Activated CD4-positive, alpha-beta T cell treated with anti-CD3 and anti-CD28 coated beads for 48 hours (primary cell): ENCODE data around the gene NAXD.
"Not testable (repeated sequence)": the region's sequence is repeated elsewhere in the genome, so short reads cannot be mapped to it uniquely, and the experiment has no call there.

ENCODE experiments used
- DNase-seq: peaks from one replicate; pipeline ENCODE4 v3.0.0-alpha.2; 2020

The NAXD gene

DNA sequence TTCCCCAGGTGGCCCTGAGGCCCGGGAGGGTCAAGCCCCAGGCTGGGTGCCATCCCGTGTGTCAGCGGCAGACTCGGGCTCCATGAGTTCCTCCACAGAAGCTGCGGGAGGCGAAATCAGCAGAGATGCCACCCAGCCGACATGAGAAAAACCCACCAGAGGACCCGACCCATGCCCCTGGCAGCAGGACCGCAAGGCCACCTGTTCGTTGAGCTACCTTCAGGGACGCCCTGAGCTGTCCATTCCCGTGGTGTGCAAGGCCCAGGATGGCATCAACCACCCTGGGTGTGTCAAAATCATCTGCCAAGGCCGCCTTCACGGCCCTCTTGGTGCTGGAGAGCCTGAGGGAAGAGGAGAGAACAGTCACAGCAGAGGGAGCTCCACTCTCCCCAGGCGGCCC, 30.4 kb downstream of the NAXD start:
- no peak for DNase-seq

DNA sequence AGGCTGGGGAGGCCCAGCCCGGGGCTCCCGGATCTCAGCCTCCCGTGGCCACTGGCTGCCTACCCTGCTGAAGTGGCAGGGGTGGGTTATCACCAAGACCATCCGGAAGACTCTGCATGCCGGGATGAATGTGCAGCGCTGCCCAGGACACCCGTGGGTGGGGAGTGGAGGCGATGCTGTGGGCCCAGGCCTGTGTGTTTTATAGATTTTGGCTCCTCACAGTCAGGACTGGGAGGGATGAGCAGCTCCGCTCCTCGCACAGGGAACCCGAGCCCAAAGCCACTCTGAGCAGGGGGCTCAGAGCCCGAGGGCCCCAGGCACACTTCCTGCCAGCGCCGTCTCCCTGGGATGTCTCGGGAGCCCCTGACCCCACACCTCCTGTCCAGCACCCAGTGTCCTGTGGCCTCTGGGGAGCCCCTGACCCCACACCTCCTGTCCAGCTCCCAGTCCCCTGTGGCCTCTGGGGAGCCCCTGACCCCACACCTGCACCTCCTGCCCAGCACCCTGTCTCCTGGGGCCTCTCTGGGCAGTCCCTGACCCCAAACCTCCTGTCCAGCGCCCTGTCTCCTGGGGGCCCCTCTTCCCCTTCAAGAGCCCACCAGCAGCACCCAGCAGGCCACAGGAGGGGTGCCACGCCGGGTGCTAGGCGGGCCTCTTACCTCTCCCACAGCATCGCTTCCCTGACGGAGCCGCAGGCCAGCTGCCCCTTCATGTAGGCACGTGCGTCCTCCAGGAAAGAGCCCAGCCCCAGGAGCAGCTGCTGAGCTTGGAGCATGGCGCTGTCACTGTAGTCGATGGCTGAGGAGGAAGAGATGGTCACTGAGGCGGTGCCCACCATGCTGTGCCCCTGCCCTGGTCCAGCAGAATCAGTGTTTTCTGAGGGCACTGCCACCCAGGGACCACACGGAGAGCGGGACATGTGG, 31.4 kb downstream of the NAXD start:
- DNase-seq = no peak

- no peak for DNase-seq
Measured at GRCh38 chr13:110647365-110647737, 32.0 kb downstream of the NAXD start.

GRCh38 chr13:110648146-110648819, 32.9 kb downstream of the NAXD start:
- DNase-seq = no peak

- DNase-seq = no peak
Measured at GRCh38 chr13:110648848-110649421, 33.6 kb downstream of the NAXD start.

DNA sequence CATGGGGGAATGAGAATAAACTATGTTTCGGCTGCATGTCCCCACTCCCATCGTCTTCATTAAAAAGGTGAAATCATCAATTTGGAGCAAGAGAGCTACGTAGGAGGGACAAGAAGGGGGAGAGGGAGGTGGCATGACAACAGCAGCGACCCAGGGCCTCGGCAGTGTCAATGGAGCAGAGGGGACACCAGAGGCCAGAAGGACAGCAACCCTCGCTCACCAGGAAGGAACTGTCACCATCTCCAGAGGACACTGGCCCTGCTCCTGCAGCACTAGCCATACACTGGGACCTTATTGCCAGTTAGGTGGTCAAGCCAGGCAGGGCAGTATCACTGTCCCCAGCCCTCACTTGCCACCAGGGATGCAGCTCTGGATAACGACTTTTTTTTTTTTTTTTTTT, 34.2 kb downstream of the NAXD start:
- DNase-seq = no peak

DNA sequence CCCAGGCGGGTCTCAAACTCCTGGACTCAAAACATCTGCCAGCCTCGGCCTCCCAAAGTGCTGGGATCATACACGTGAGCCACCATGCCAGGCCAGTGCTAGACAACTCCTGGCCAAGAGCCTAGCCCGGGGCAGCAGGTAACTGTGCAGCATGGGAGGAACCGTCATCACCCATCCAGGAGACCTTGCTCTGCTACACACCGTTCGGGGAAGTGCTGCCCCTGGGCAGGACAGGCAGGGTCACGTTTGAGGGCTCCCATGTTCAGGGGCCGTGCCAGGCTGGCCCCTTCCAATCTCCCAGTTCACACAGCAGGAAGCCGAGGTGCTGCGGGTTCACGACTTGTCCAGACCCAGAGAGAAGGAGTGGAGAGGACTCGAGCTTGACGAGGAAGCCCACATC, 35.1 kb downstream of the NAXD start:
- no peak for DNase-seq

DNA sequence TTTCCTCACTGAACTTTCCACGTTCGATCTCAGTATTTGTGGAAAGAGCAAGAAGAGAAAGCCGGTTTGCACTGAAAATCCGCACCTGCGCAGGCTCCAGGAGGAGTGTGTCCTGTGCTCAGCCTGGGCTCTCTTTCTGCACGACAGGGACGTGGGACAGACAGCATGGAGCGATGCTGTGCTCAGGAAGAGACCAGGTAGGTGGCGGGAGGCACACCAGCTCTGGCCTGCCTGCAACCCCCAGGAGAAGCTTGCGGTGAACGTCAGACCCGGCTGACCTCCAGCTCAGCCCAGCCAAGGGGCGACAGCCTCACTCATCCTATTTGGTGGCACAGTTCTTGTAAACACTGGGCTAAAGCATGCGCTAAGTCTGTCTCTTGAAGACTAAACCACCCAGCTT, 35.9 kb downstream of the NAXD start:
- DNase-seq = no peak

- no peak for DNase-seq
Measured at GRCh38 chr13:110651726-110652230, 36.4 kb downstream of the NAXD start.

DNA sequence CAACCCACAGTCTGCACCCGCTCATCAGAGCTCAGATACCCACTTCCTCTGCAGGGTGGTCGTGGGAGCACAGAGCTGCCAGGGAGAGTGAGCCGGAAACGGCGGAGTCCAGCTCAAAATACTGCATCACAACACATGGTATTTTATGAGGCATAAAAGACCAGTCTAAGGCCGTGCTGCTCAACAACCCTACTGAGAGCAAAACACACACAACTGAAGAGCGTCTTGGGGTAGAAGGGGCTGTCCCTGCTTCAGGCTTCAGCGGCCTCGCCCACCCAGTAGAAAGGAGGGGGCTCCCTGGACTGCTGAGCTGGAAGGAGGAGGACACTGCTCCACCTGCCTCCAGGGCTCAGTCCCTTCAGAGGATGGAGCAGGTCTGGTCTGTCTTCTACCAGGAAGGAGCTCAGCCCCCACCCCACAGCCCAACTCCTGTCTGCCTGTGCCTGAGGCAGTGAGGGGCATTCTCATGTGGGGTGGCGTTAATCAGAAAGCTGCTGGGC, 36.9 kb downstream of the NAXD start:
- no peak for DNase-seq

- no peak for DNase-seq
Measured at GRCh38 chr13:110652764-110653163, 37.4 kb downstream of the NAXD start.

DNA sequence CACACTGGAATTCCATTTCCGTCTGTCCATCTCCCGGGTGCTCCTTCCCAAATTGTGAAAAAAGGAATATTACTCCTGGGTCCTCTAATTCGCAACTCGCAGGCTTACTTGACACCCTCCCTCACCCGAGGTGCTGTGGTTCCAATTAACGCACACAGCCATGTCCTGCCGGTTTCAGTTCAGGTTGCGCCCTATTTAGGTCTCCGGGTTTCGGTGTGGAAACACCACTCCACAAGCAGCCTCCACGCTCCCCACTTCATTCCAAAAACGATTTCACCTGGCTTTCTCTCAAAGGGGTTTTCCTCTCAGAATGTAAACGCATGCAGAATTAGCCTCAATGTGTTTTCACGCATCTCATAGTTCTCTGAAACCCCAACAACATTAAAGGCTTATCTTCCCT, 37.9 kb downstream of the NAXD start:
- no peak for DNase-seq

- no peak for DNase-seq
Measured at GRCh38 chr13:110653851-110654250, 38.5 kb downstream of the NAXD start.

DNA sequence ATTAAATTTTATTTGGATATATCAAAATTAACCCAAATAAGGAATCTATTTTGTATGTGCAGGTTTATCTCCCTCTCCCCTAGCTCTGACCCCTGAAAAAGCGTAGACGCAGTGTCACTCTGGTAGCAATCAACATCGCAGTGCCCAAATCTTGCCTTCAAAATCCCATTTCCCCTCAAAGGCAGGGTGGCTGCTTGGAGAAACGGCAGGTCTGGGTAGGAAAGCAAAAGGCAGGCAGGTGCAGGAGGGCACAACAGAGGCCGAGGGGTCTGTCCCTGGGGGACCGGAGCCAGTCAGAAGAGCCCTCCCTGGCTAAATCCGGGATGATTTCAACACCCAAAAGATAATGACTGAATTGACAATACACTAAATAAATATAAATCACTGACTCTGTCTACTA, 41.9 kb downstream of the NAXD start:
- DNase-seq = no peak

- not testable (repeated sequence) for DNase-seq
Measured at GRCh38 chr13:110658218-110658911, 43.0 kb downstream of the NAXD start.

DNA sequence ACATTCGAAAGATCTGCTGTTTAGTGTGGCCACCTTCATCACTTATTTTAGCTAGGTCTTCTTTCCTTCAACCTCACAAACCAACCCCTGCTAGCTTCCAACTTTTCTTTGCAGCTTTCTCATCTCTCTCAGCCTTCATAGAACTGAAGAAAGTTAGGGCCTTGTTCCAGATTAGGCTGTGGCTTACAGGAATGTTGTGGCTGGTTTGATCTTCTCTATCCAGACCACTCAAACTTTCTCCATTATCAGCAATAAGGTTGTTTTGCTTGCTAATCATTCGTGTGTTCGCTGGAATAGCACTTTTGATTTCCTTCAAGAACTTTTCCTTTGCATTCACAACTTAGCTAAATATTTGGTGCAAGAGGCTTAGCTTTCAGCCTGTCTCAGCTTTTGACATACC, 45.9 kb downstream of the NAXD start:
- no peak for DNase-seq

DNA sequence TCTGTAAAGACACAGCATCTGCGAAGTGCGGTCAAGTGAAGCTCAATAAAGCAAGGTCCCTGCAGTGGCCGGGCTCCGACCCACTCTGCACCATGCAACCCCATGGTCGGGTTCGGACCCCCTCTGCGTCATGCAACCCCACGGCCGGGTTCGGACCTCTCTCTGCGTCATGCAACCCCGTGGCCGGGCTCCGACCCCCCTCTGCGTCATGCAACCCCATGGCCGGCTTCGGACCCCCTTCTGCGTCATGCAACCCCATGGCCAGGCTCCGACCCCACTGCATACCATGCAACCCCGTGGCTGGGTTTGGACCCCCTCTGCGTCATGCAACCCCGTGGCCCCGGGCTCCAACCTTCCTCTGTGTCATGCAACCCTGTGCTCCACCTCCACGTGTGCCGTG, 46.7 kb downstream of the NAXD start:
- no peak for DNase-seq

- DNase-seq = no peak
Measured at GRCh38 chr13:110662777-110663443, 47.6 kb downstream of the NAXD start.

DNA sequence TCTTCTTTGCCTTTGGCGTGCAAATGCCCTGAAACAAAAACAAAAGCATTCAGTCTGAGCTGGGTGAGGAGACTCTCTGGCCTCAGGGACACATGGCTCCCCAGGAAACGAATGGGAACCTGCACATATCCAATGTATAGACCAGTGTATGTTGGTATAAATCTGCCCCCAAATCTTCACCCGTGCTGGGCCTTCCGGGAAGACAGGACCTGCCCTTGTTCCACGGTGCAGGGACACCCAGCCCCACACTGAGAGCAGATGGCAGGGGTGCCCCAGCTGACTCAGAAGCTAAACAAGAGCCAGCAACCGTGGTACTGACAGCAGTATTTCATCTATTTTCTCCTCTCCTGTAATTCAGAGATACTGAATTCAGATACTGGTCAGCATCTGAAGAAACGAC, 48.1 kb downstream of the NAXD start:
- no peak for DNase-seq

- no peak for DNase-seq
Measured at GRCh38 chr13:110664041-110664440, 48.7 kb downstream of the NAXD start.

DNA sequence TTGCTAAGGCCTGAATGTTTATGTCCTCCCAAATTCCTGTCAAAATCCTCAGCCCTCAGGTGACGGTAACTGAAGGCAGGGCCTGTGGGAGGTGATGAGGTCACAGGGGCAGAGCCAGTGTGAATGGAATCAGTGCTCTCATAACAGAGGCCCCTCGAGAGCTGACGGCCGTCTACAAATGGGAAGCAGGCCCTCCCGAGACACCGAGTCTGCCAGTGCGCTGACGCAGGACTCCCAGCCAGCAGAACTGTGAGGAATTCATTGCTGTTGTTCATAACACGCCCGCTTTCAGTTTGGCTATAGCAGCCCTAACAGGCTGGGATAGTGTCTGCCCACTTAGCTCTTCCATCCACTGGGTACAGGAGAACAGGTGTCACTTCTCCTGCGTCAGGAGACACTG, 49.3 kb downstream of the NAXD start:
- no peak for DNase-seq

- DNase-seq = no peak
Measured at GRCh38 chr13:110665491-110666254, 50.3 kb downstream of the NAXD start.
